ENCODE data around the gene RUNX3. TPM values are rescaled to one million over a fixed set of nuclear protein-coding genes. Genes with fewer than 3 reads are reported as not detected.

The RUNX3 gene
- total RNA-seq, 1 experiment from 2014 or later: 0.33 TPM

GRCh38 chr1:24911651-24912155 lies 18.4 kb downstream of the RUNX3 start:
- H3K56ac ChIP-seq (ENCODE audit: insufficient read length, low read depth, low read length): no peak overlapping the region
- H3K23ac ChIP-seq (ENCODE audit: insufficient read length, low read depth, low read length): no peak overlapping the region
- H3T11ph ChIP-seq (ENCODE audit: low read length): no peak overlapping the region
- H2AFZ ChIP-seq (ENCODE audit: low read length): no peak overlapping the region
- H3K4me2 ChIP-seq (ENCODE audit: insufficient read depth, insufficient read length, low read length): no peak overlapping the region
- H2BK12ac ChIP-seq (ENCODE audit: insufficient read length, low read depth, low read length): no peak overlapping the region
- H2BK5ac ChIP-seq (ENCODE audit: insufficient read length, low read length): no peak overlapping the region
- no peak overlapping the region for H3K9ac ChIP-seq (ENCODE audit: extremely low read depth, insufficient read length, low read length)
- Mint-ChIP-seq H3K4me3 (no peak overlapping the region), H3K36me3 (ENCODE audit: insufficient read depth in 1 of 3, low read depth in 3 of 3) (peaks cover 0 to 5% (median 0%) of the 10 kb centered on the region in 3 experiments; a peak in 3 of 7 replicates), H3K4me1 (peaks cover 7 to 24% of the 10 kb centered on the region in 2 experiments; a peak in 3 of 4 replicates), H3K27me3 (ENCODE audit: low read depth) (peaks cover 3% of the 10 kb centered on the region), H3K27ac (no peak overlapping the region), H3K9me3 (peaks cover 0 to 8% of the 10 kb centered on the region in 2 experiments; a peak in 1 of 5 replicates)
- H3K79me2 ChIP-seq (ENCODE audit: insufficient read depth, low read length): no peaks in the 10 kb centered on the region
- no peaks in the 10 kb centered on the region for H3K27me3 ChIP-seq (ENCODE audit: insufficient read depth, low read length)
- no peak overlapping the region for H2BK15ac ChIP-seq (ENCODE audit: low read depth, low read length)
- DNase-seq: no peak
- H2BK120ac ChIP-seq (ENCODE audit: low read depth, low read length, poor library complexity, severe bottlenecking): no peak overlapping the region
- no peak overlapping the region for H4K91ac ChIP-seq (ENCODE audit: insufficient read length, low read depth, low read length)
- no peak overlapping the region for H3K18ac ChIP-seq (ENCODE audit: insufficient read length, low read depth, low read length)
- H3K9me3 ChIP-seq (ENCODE audit: control insufficient read depth, low read depth, low read length): no peaks in the 10 kb centered on the region
- no peak overlapping the region for H2AK5ac ChIP-seq (ENCODE audit: insufficient read length, low read length)
- H4K20me1 ChIP-seq (ENCODE audit: control insufficient read depth, insufficient read depth, insufficient read length): no peaks in the 10 kb centered on the region
- H4K5ac ChIP-seq (ENCODE audit: insufficient read length, low read depth, low read length): no peak overlapping the region
- no CpG with 5 or more reads among the region's 20 CpGs for WGBS (ENCODE audit: extremely low coverage, insufficient read length, low lambda C conversion rate)
- TF ChIP-seq CTCF (conservative IDR thresholded peaks at IDR 0.05): no peak
- no peaks in the 10 kb centered on the region; the same call in 1 of the 2 replicates for H3K4me1 ChIP-seq (ENCODE audit: insufficient read depth, low read length)
- H3K14ac ChIP-seq (ENCODE audit: insufficient read depth, low read length): no peak overlapping the region
- H4K8ac ChIP-seq (replicated peaks; ENCODE audit: insufficient read length, low read depth, low read length): no peak overlapping the region
- H3K27ac ChIP-seq (ENCODE audit: insufficient read length, low read depth, low read length): no peak overlapping the region
- H3K79me1 ChIP-seq (ENCODE audit: insufficient read depth, low read depth, low read length, poor library complexity, severe bottlenecking): no peaks in the 10 kb centered on the region
- H3K4ac ChIP-seq (ENCODE audit: low read depth, low read length): no peak overlapping the region
- H2BK20ac ChIP-seq (ENCODE audit: low read depth, low read length, poor library complexity, severe bottlenecking): no peak overlapping the region
- H3K23me2 ChIP-seq (ENCODE audit: insufficient read length, low read depth, low read length, poor library complexity, severe bottlenecking): no peaks in the 10 kb centered on the region

Measured in H9 (cell line).